NCI-H1694 treated with DMSO at 0.1 percent for 48 hours (cell line): ENCODE data around the gene TCOF1.

Experiments used
- DNase-seq: peaks from one replicate; lab custom pipeline; 2025; lab: John Stamatoyannopoulos, UW

The TCOF1 gene

GRCh38 chr5:150389531-150390266 is 32.2 kb downstream of the TCOF1 start:
- no peak for DNase-seq

DNA sequence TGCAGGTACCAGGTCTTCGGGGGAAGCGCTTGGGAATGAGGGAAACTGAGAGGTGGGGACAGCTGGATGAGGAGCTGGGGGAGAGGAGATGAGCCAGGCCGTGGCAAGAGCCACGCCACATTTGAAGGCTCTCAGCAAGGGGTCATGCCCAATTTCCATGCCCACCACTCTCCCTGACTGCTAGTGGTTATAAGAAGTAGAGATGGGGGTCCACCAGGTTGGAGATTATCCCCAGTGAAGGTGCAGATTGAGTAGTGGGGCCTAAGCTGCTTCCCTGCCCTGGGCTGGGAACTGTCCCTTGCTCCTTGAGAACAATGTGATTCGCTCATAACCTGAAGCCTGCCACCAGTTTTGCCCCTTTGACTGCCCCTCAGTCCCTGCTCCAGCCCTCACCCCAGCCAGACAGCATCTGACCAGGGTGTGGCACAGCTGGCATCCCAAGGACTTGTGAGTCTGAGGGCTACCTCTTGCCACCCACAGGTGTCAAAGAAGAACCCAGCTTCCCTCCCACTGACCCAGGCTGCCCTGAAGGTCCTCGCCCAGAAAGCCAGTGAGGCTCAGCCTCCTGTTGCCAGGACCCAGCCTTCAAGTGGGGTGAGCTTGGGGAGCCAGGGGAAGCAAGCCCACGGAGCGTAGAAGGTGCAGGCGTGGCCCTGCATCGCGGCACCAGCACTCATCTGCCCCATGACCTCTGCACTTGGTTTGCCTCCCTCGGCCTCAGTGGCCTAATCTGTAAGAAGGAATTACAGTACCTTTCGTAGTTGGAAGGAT is 33.8 kb downstream of the TCOF1 start:
- DNase-seq = no peak

GRCh38 chr5:150391986-150392385 is 34.5 kb downstream of the TCOF1 start:
- DNase-seq = no peak

DNA sequence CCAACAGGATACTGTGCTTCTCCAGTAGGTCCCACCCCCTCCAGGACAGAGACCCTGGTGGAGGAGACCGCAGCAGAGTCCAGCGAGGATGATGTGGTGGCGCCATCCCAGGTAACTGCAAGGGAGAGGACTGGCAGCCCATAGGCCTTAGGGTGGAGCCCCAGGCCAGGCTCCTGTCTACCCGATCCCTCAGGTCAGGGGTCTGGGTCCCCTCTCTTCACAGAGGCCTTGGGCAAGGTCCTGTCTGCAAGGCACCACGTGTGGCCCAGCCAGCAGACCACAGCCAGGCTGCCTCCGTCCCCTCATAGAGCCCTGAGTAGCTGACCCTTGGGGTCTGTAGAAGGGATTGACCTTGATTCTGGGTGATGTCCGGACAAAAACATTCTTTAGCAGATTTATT is 35.2 kb downstream of the TCOF1 start:
- no peak for DNase-seq

DNA sequence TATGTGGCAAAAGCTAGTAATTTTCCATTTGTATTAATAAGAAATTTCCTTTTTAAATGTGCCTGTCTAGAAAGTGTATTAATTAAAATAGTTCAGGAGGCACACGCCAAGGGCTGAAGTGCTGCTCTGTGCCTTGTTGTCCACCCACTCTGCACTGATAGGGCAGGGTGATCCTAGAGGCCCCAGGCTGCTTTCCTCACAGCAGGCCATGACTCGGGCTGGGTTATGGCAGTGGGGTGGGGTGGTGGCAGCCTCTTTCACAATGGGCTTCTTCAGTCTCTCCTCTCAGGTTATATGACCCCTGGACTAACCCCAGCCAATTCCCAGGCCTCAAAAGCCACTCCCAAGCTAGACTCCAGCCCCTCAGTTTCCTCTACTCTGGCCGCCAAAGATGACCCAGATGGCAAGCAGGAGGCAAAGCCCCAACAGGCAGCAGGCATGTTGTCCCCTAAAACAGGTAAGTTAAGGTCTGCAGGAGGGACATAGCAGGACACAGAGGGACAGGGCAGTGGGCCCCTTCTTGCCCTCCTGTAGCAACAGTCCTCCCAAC is 35.7 kb downstream of the TCOF1 start:
- no peak for DNase-seq

DNA sequence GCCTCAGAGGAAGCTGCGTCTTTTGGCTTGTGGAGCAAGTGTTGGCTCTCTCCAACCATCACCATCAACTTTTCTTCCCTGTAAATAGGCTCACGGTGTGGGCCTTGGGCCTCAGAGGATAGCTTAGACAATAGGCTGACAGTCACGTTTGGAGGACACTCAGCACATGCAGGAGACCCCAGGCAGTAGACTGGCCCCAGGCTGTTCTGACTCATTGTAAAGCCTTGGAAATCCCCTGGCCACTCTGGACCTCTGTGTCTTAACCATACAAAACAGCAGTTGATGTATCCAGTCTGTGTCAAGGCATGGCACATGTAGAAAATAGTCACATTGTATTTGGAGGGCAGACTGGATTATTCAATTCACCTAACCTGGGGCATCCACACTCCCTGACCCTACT is 36.6 kb downstream of the TCOF1 start:
- DNase-seq = no peak

DNA sequence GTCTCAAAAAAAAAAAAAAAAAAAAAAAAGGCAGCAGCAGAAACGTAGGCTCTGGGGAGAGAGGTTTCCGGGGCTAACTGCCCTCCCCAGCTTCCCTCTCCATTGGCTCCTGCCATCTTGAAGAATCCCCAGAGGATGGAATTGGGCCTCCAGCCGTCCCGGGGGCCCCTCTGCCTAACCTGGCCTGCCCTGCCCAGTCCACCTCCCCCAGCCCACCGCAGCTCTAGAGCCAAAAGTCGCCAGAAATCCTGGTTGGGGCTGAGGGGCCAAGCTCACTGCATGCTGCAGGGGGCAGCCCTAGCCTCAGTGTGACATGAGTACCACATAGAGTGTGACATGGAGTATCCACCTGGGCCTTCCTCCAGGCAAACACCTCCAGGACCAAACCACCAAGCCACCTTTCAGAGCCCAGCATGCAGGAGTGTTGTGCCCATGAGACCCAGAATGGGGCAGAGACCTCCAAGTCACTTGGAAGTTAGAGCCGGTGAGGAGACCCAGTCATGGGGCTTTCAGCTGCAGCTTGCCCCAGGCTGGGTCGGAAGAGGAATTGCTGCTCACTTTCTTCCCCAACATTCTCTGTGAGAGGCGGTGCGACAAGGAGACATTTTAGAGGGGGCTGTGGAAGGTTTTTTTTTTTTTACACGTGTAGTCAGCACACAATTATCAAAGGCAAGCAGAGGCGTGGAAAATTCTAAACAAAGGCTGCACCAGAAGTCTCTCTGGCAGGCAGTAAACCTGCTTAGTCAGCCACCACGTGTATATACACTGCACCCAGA is 37.6 kb downstream of the TCOF1 start:
- DNase-seq = no peak

GRCh38 chr5:150395688-150395975 is 38.1 kb downstream of the TCOF1 start:
- no peak for DNase-seq

DNA sequence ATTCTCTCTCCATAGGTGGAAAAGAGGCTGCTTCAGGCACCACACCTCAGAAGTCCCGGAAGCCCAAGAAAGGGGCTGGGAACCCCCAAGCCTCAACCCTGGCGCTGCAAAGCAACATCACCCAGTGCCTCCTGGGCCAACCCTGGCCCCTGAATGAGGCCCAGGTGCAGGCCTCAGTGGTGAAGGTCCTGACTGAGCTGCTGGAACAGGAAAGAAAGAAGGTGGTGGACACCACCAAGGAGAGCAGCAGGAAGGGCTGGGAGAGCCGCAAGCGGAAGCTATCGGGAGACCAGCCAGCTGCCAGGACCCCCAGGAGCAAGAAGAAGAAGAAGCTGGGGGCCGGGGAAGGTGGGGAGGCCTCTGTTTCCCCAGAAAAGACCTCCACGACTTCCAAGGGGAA is 38.8 kb downstream of the TCOF1 start:
- DNase-seq = no peak

DNA sequence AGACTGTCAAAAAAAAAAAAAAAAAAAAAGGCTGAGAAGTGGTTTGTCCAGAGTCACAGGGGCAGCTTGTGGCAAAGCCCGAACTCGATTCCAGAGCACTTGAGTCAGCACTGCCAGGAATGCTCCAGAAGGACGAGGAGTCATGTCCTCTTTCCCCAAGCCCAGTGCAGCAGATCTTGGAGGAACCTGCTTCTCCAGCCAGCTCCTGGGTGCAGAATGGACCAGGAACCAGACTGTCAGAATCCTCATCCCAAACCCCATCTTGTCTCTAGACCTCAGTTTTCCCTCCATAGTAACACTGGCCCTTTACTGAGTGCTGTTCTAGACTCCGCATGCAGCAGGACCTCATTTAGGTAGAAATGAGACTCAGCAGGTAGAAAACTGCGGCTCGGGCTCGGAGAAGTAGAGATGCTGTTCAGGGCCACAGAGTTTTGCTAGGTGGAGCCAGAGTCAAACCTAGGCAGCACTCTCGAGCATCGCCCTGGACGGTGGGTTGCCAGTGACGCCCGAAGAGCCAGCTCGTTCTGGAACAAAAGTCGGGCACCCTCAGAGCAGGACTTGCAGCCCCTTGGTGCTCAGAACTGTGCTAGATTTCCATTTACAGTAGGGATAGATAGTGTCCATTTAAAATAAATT is 39.8 kb downstream of the TCOF1 start:
- DNase-seq = no peak

GRCh38 chr5:150397782-150398721 is 40.6 kb downstream of the TCOF1 start:
- DNase-seq = no peak

DNA sequence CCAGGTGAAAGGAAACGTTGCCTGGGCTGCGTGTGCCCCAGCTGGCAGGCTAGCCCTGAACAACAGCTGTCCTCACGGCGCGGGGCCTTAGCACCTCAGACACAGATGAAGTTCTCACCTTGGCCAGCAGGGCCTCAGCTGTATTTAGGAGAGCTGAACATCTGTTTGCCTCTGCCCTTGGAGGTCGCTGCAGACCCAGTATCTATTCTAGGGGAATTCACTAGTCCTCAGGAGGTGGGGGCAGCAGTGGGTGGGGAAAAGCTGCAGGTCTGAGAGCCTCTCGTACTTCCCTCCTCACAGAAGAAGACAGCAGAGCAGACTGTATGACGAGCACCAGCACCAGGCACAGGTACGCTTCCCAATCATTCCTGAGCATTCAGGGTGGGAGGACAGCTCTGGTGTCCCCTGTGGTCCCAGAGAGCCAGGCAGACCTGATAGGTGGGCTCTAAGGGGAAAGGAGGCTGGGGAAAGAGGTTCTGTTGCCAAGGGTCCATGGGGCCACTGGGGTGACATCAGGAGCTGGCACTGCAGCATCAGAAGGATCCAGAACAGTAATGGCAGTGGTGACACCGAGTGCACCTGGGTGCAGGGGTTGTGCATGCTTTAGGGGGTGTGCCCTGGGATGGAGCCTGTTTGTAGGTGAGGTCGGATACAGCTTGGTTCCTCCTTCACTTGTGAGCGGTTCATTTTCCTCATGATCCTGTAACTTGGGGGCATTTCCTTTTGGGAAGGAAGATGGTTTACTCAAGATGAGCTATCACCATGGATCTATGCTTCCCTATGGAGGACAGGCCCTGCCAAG is 41.4 kb downstream of the TCOF1 start:
- DNase-seq = no peak

GRCh38 chr5:150399524-150400211 is 42.2 kb downstream of the TCOF1 start:
- no peak for DNase-seq

DNA sequence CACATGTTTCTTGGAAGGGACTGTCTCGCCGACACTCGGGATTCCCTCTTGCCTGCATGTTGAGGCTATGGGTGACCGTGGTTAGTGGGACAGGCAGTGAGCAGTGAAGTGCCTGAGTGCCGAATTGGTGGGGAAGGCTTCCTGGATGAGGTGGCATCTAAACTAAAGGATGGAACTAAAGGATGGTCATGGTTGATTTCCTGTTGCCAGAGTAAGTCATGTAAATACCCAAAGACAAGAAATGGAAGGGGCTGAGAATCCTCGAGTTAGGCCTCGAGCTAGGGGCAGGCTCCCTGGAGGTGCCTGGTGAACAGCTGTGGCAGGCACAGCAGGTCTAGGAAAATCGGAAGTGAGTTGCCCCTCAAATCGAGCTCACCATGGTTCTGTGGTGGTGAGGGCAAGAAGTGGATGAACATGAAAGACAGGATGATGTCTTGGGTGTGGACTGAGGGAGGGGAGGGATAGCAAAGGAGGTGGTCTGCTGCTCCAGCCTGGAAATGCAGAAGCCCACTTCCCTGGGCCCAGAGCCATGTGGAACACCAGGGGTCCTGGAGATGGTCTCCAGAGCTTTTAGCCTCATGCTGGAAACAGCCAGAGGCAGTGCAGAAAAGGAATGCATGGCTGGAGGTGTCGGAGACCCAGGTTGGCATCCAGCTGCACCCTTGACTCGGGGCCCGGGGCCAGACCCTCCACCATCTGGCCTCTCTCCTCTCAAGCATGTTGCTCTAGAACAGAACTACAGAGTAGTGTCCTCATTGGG is 43.0 kb downstream of the TCOF1 start:
- DNase-seq = no peak

DNA sequence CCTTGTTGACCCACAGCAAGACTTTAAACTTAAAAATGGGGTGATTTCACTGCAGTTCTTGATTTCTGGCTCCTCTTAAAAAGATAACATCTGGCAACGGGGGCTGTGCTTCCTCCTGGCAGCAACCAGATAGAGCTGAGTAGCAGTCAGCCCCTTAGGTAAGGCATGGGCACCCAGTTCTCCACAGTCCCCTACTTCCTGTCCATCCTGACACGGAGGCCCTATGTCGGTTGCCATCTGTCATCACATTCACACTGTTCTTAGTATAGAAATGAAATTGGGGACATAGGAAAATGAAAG is 43.5 kb downstream of the TCOF1 start:
- DNase-seq = no peak

GRCh38 chr5:150401376-150402228 is 44.1 kb downstream of the TCOF1 start:
- DNase-seq = no peak

DNA sequence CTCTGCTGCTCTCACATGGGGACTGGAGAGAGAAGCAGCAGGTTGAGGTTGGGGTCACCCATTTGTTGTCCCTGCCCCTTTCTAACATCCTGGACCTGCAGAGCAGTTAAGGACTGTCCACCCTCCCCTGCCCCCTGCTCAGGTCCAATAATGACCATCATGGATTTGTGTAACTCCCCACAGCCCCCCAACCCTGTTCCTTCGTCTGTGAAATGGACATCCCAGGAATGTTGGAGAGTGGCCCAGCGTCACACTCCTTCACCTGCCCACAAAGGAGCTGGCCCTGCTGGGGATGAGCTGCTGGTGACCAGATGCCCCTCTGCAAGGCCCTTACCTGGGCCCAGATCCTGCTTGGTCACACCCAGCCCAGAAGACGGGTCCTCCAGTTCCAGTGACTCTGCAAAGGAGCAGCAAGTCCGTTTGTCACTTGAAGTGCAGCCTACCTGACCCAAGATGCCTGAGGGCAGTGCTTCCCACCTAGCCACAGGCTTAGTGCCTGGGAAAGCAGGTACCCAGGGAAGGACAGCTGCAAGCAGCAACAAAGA is 44.8 kb downstream of the TCOF1 start:
- DNase-seq = no peak

DNA sequence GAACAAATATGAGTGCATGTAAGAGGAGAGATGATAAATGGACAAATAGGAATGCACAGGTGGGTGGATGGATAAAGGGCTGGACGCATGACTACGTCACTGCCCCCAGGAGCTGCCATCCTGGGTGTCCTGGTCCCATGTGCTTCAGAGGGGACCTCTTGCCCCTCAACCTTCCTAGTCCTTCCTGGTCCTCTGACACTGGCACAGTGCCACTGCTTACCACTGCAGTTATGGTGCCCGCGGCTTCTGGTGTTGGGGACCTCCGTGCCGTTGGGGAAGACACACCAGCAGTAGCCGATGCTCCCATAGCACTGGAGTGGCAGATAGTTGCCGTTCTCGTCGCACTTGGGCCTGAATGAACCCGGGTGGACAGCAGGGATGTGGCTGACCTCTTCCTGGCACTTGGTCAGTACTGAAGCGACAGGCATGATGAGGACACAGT is 45.4 kb downstream of the TCOF1 start:
- DNase-seq = no peak
